DND-41 (cell line): ENCODE measurements around the gene RRP12.
A peak's percentile ranks its signal among the peaks of the same experiment; 100 is the strongest.

Source experiments
- ATAC-seq: fragments of 200-7000 bp; cut with Tn5 transposase; 3 replicates; pipeline ENCODE4 v1.9.1; 2021; ENCODE audit warnings: low read depth; ENCODE audit not compliant: insufficient read depth
- DNase-seq: peaks from one replicate; pipeline ENCODE4 v3.0.0-alpha.2; 2020
- H2AFZ ChIP-seq: 2 replicates; pipeline ENCODE4 v1.6.0; 2012; ENCODE audit warnings: low read depth, low read length
- H3K27ac ChIP-seq: 2 replicates; pipeline ENCODE4 v1.5.1; 2012; ENCODE audit warnings: low read length, inconsistent platforms
- H3K27me3 ChIP-seq: fragments of 200-600 bp; sonication (generic); 2 replicates; pipeline ENCODE4 v1.6.0; 2012; ENCODE audit warnings: low read length, mild to moderate bottlenecking, inconsistent platforms; ENCODE audit not compliant: insufficient read depth, poor library complexity
- H3K36me3 ChIP-seq: 2 replicates; pipeline ENCODE4 v1.5.1; 2012; ENCODE audit warnings: low read length, inconsistent platforms; ENCODE audit not compliant: insufficient read depth
- H3K4me1 ChIP-seq: 2 replicates; pipeline ENCODE4 v1.5.1; 2012; ENCODE audit warnings: mild to moderate bottlenecking, low read length; ENCODE audit not compliant: insufficient read depth
- H3K4me2 ChIP-seq: 2 replicates; pipeline ENCODE4 v1.6.0; 2012; ENCODE audit warnings: mild to moderate bottlenecking, moderate library complexity, low read length, inconsistent platforms; ENCODE audit not compliant: insufficient read depth
- H3K4me3 ChIP-seq, 2 experiments: fragments of 200-600 bp in 1 of 2; shearing (Covaris generic) in 1 of 2; 2 replicates each; pipeline ENCODE4 v1.5.1; 2012 to 2016; ENCODE audit warnings: inconsistent platforms in 2 of 2, low read length in 2 of 2, mild to moderate bottlenecking in 2 of 2, low read depth in 1 of 2, moderate library complexity in 1 of 2
- H3K79me2 ChIP-seq: 2 replicates; pipeline ENCODE4 v1.6.0; 2012; ENCODE audit warnings: low read length, inconsistent platforms; ENCODE audit not compliant: insufficient read depth
- H3K9ac ChIP-seq: 2 replicates; pipeline ENCODE4 v1.6.0; 2012; ENCODE audit warnings: low read depth, mild to moderate bottlenecking, inconsistent platforms, low read length, moderate library complexity
- H3K9me3 ChIP-seq: 2 replicates; pipeline ENCODE4 v1.5.1; 2012; ENCODE audit warnings: low read length, moderate library complexity, mild to moderate bottlenecking, inconsistent platforms; ENCODE audit not compliant: insufficient read depth, severe bottlenecking
- H4K20me1 ChIP-seq: 2 replicates; pipeline ENCODE4 v1.6.0; 2012; ENCODE audit warnings: low read length; ENCODE audit not compliant: insufficient read depth
- CTCF ChIP-seq: IDR thresholded peaks from 2 replicates; pipeline ENCODE4 v1.5.1; 2012; ENCODE audit warnings: borderline replicate concordance, low read length, moderate library complexity, mild to moderate bottlenecking; ENCODE audit not compliant: poor library complexity, severe bottlenecking; ENCODE audit errors: extremely low read depth
- EZH2 ChIP-seq: IDR thresholded peaks from 3 replicates; pipeline ENCODE4 v1.6.1; 2012; ENCODE audit warnings: borderline replicate concordance, low read depth, mild to moderate bottlenecking, moderate library complexity, low read length, inconsistent platforms; ENCODE audit not compliant: severe bottlenecking

The RRP12 gene

GRCh38 chr10:97321032-97321803 is 79.9 kb downstream of the RRP12 start:
- Histone ChIP-seq H3K79me2 (0 out of 2 replicates have a peak, but pooled peaks cover 3% of the 10 kb centered on the region), H2AFZ (no peak overlapping the region), H4K20me1 (0 out of 2 replicates have a peak, but pooled peaks cover 3% of the 10 kb centered on the region), H3K9me3 (no peaks in the 10 kb centered on the region), H3K4me3 (no peak overlapping the region), H3K4me2 (peak overlapping the region; percentile 97; the same call in 1 of the 2 replicates), H3K27ac (no peak overlapping the region), H3K36me3 (no peaks in the 10 kb centered on the region), H3K9ac (peak overlapping the region; percentile 61; the same call in 1 of the 2 replicates), H3K27me3 (peaks cover 4% of the 10 kb centered on the region), H3K4me1 (peaks cover 23% of the 10 kb centered on the region)
- no peak for TF ChIP-seq EZH2
- TF ChIP-seq CTCF = no peak
- DNase-seq (no peak), ATAC-seq (no peak)

- H3K9ac ChIP-seq = peak overlapping the region; percentile 61
- peak overlapping the region in 1 of 2 experiments; percentile 58; a peak in 3 of 4 replicates for H3K4me3 ChIP-seq
- no peaks in the 10 kb centered on the region for H3K9me3 ChIP-seq
- TF ChIP-seq CTCF = no peak
- no peak for TF ChIP-seq EZH2
- 0 out of 2 replicates have a peak, but pooled peaks cover 3% of the 10 kb centered on the region for H4K20me1 ChIP-seq
- H3K27ac ChIP-seq = no peak overlapping the region
- no peak overlapping the region for H2AFZ ChIP-seq
- H3K4me2 ChIP-seq = peak overlapping the region; percentile 97
- H3K36me3 ChIP-seq = no peaks in the 10 kb centered on the region
- ATAC-seq (no peak), DNase-seq (no peak)
- H3K79me2 ChIP-seq = 0 out of 2 replicates have a peak, but pooled peaks cover 3% of the 10 kb centered on the region
- peaks cover 7% of the 10 kb centered on the region for H3K27me3 ChIP-seq
- H3K4me1 ChIP-seq = peaks cover 23% of the 10 kb centered on the region
Observed at GRCh38 chr10:97320480-97321031, 80.6 kb downstream of the RRP12 start.

GRCh38 chr10:97319671-97320479 is 81.3 kb downstream of the RRP12 start:
- H4K20me1 ChIP-seq = 0 out of 2 replicates have a peak, but pooled peaks cover 3% of the 10 kb centered on the region
- peak overlapping the region; percentile 55 to 58; a peak in 3 of 4 replicates for H3K4me3 ChIP-seq
- H3K4me1 ChIP-seq = peaks cover 23% of the 10 kb centered on the region
- TF ChIP-seq CTCF (peak; percentile 31), EZH2 (no peak)
- no peaks in the 10 kb centered on the region for H3K36me3 ChIP-seq
- peak overlapping the region; percentile 79; the same call in 1 of the 2 replicates for H3K27ac ChIP-seq
- H3K4me2 ChIP-seq = peak overlapping the region; percentile 97
- ATAC-seq (peak; percentile 54), DNase-seq (peak; percentile 53)
- H3K9me3 ChIP-seq = no peaks in the 10 kb centered on the region
- H3K9ac ChIP-seq = peak overlapping the region; percentile 61
- peak overlapping the region; percentile 80 for H2AFZ ChIP-seq
- 0 out of 2 replicates have a peak, but pooled peaks cover 3% of the 10 kb centered on the region for H3K79me2 ChIP-seq
- peaks cover 7% of the 10 kb centered on the region for H3K27me3 ChIP-seq
